ENCODE data around the gene IFITM5.
A peak's percentile ranks its signal among the peaks of the same experiment; 100 is the strongest.
"Not testable (repeated sequence)": the region's sequence is repeated elsewhere in the genome, so short reads cannot be mapped to it uniquely, and the experiment has no call there.

The IFITM5 gene

GRCh38 chr11:293852-294661, 5.3 kb downstream of the IFITM5 start:
- DNase-seq, result no peak

- DNase-seq, result no peak
Measured at GRCh38 chr11:293271-293851, 6.0 kb downstream of the IFITM5 start.

DNA sequence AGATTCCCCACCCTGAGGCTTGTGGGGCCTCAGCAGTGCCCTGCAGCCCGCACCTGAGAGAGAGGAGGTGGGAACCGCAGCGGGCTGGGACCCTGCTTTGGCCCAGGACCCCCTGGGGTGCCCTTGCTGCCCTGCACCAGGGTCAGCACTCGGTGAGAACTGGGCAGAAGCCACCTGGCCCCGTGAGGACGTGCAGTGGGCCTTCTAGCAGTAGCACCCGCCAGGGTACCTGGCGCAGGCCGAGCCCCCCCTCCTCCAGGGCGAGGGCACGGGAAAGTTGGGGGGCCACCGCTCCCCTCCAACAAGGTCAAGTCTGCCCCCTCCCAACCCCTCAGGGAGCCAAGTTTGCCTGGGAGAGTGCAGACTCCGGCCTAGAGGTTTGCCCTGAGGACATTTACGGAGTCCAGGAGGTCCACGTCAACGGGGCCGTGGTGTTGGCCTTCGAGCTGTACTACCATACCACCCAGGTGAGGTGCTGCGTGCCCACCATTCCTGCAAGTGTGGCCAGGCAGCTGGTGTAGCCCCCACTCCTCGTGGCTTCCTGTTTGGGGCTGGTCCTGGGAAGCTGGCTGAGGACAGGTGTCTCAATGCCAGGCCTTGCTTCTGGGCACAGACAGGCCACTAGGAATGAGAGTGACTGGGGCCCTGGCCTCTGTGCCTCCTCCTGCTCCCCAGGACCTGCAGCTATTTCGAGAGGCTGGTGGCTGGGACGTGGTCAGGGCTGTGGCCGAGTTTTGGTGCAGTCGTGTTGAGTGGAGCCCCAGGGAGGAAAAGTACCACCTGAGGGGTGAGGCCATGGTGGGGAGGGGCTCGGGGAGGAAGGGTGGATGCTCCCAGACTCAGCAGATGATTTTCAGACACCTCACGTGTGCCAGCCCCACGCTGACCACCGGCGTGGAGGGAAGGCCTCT, 6.9 kb downstream of the IFITM5 start:
- DNase-seq, result no peak

- no peak for DNase-seq
Measured at GRCh38 chr11:291281-292210, 7.8 kb downstream of the IFITM5 start.

DNA sequence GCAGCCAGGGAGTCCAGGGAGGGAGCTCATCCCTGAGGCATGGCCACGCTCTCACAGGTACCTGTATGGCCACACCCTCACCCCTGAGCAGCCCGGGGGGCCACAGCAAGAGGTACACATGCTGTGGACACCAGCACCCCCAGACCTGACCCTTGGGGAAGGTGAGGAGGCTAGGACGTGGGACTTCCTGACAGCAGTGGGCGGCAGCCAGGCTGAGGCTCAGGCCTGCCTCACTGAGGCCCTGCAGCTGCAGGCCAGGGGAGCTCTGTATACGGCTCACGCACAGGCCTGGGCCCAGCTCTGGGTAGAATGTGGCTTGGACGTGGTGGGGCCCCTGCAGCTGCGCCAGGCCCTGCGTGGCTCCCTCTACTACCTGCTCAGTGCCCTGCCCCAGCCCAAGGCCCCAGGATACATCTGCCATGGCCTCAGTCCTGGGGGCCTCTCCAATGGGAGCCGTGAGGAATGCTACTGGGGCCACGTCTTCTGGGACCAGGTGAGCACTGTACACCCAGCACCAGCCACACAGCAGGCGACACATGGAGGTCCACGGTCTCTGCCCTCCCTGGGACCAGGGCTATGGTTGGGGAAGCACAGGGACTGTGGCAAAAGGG, 8.6 kb downstream of the IFITM5 start:
- DNase-seq, result no peak

- no peak for DNase-seq
Measured at GRCh38 chr11:289712-290620, 9.4 kb downstream of the IFITM5 start.

GRCh38 chr11:289398-289711, 10.0 kb downstream of the IFITM5 start:
- DNase-seq, result no peak

DNA sequence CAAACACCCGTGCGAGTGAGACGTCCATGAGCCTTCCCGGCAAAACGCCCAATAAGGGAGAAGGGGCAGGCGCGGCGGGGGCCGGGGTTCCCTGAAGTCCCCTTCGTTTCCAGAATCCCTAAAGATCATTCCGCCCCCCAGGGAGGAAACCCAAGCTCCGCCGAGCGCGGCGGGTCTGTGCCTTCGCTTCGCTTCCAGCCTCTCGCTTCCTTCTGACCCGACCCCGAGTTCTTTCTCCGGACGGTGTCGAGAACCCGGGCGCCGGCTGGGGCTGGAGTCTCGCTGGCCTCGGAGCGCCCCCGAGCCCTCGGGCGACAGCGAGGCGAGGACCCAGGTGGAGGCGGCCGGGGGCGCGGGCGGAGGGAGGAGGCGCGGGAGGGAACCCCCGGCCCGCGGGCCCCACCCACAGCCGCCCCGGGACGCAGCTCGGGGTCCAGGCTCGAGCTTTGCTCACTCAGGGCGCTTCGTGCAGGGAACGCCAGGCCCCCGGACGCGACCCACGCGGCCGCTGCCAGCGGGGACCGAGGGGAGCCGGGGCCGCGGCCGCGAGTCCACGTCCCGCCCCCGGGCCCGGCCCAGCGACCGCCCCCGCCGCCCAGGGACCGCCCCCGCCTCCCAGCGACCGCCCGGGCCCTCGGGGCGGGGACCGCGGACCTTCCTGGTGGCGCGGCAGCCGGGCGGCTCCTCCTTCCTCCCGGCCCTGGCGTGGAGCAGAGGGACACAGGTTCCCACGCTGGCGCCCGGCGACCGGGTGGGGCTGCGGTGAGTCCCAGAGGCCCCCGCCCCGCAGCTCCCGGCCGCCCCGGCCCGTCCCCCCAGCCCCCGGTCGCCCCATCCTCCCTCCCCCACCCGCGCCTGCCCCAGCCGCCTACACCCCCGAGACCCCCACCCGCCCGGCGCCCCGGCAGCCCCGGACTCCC, 10.6 kb downstream of the IFITM5 start, which contains the start of gene PGGHG:
PGGHG (plus strand) TSS at position 649 of the 920 bp plus-strand sequence. CDS start 691 bp downstream, outside the sequence.
- DNase-seq, result peak; percentile 65

DNA sequence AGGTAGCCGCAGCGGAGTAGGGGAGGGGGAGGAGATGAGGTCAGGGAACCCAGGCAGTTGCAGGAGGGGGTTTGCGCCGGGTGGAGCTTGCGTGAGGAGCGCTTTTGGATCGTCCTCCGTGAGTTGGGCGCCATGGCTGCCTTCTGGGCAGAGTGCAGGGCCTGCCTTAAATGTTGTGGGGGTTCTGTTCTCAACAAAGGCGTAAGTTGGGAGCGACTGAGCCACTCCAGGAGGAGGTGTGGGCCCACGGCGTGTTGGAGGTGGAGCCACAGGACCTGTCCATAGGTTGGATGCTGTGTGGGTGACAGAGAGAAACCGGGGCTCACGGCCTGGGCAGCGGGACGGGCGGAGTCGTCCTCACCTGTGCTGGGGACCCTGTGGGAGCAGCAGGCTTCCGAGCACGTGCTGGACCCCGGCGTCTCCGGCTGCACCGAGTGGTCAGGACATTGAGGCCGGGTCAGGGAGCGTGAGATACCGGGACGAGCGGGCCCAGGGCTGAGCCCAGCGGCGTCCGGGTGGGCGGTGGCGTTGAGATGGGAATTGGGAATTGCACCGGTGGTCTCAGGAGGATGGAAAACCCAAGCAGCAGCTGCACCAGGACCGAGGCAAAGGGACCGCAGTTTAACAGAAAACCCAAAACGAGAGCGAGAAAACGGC, 11.4 kb downstream of the IFITM5 start:
- no peak for DNase-seq

- DNase-seq, result not testable (repeated sequence)
Measured at GRCh38 chr11:286977-287820, 12.1 kb downstream of the IFITM5 start.

- DNase-seq, result no peak
Measured at GRCh38 chr11:285894-286220, 13.5 kb downstream of the IFITM5 start.

GRCh38 chr11:285021-285893, 14.1 kb downstream of the IFITM5 start:
- DNase-seq, result no peak

DNA sequence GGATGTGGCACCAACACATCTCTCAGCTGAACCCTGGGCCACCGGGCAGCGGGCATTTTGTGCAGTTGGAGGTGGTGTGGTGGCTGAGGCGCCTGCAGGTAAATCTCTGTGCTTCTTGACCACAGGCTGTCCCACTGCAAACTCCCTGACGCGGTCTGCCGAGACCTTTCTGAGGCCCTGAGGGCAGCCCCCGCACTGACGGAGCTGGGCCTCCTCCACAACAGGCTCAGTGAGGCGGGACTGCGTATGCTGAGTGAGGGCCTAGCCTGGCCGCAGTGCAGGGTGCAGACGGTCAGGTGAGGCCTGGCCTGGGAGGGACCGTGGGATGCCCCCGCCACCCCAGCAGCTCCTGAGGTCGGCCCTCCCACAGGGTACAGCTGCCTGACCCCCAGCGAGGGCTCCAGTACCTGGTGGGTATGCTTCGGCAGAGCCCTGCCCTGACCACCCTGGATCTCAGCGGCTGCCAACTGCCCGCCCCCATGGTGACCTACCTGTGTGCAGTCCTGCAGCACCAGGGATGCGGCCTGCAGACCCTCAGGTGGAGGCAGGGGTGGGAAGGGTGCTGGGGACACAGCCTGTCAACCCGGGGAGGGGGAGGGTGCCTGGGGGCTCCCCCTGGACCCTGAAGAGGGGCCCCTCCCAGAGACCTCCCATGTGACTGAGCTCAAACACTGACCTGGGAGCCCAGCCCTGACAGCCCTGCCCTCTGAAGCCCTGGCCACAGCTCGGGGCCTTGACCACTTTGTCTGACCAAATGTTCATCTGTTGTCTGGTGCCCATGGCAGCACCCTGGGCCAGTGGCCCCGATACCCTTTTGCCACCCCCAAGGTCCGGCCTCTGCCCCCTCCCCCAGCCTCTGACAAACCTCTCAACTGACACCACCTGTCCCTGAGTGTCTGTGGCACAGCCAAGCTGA, 15.0 kb downstream of the IFITM5 start:
- no peak for DNase-seq

GRCh38 chr11:283405-284104, 15.8 kb downstream of the IFITM5 start:
- no peak for DNase-seq

GRCh38 chr11:282630-283360, 16.5 kb downstream of the IFITM5 start:
- no peak for DNase-seq
